SK-N-MC (cell line): ENCODE results near the gene KCTD19.

Experiments
- EZH2 ChIP-seq: fragments of 200-600 bp; sonication (generic); IDR thresholded peaks from one replicate; pipeline ENCODE4 v1.6.1; 2017; ENCODE audit warnings: antibody characterized with exemption
- FOXP2 ChIP-seq: optimal IDR thresholded peaks from 2 replicates; pipeline ENCODE3; 2011; ENCODE audit warnings: mild to moderate bottlenecking, moderate library complexity; ENCODE audit not compliant: insufficient read depth; ENCODE audit errors: extremely low read length, control extremely low read depth
- POLR2AphosphoS5 ChIP-seq: IDR thresholded peaks from 2 replicates; pipeline ENCODE4 v1.6.1; 2012; ENCODE audit warnings: mild to moderate bottlenecking, low read depth, low read length, borderline replicate concordance

GRCh38 chr16:67304020-67304419, 22.5 kb downstream of the KCTD19 start:
- TF ChIP-seq EZH2 (no peak), POLR2AphosphoS5 (no peak), FOXP2 (no peak)
